DND-41 (cell line): ENCODE results near the gene PCA3.

Experiments
- ATAC-seq: fragments of 200-7000 bp; cut with Tn5 transposase; 3 replicates; pipeline ENCODE4 v1.9.1; 2021; ENCODE audit warnings: low read depth; ENCODE audit not compliant: insufficient read depth
- DNase-seq: peaks from one replicate; pipeline ENCODE4 v3.0.0-alpha.2; 2020
- H2AFZ ChIP-seq: 2 replicates; pipeline ENCODE4 v1.6.0; 2012; ENCODE audit warnings: low read depth, low read length
- H3K27ac ChIP-seq: 2 replicates; pipeline ENCODE4 v1.5.1; 2012; ENCODE audit warnings: low read length, inconsistent platforms
- H3K27me3 ChIP-seq: fragments of 200-600 bp; sonication (generic); 2 replicates; pipeline ENCODE4 v1.6.0; 2012; ENCODE audit warnings: low read length, mild to moderate bottlenecking, inconsistent platforms; ENCODE audit not compliant: insufficient read depth, poor library complexity
- H3K36me3 ChIP-seq: 2 replicates; pipeline ENCODE4 v1.5.1; 2012; ENCODE audit warnings: low read length, inconsistent platforms; ENCODE audit not compliant: insufficient read depth
- H3K4me1 ChIP-seq: 2 replicates; pipeline ENCODE4 v1.5.1; 2012; ENCODE audit warnings: mild to moderate bottlenecking, low read length; ENCODE audit not compliant: insufficient read depth
- H3K4me2 ChIP-seq: 2 replicates; pipeline ENCODE4 v1.6.0; 2012; ENCODE audit warnings: mild to moderate bottlenecking, moderate library complexity, low read length, inconsistent platforms; ENCODE audit not compliant: insufficient read depth
- H3K4me3 ChIP-seq, 2 experiments: fragments of 200-600 bp in 1 of 2; shearing (Covaris generic) in 1 of 2; 2 replicates each; pipeline ENCODE4 v1.5.1; 2012 to 2016; ENCODE audit warnings: inconsistent platforms in 2 of 2, low read length in 2 of 2, mild to moderate bottlenecking in 2 of 2, low read depth in 1 of 2, moderate library complexity in 1 of 2
- H3K79me2 ChIP-seq: 2 replicates; pipeline ENCODE4 v1.6.0; 2012; ENCODE audit warnings: low read length, inconsistent platforms; ENCODE audit not compliant: insufficient read depth
- H3K9ac ChIP-seq: 2 replicates; pipeline ENCODE4 v1.6.0; 2012; ENCODE audit warnings: low read depth, mild to moderate bottlenecking, inconsistent platforms, low read length, moderate library complexity
- H3K9me3 ChIP-seq: 2 replicates; pipeline ENCODE4 v1.5.1; 2012; ENCODE audit warnings: low read length, moderate library complexity, mild to moderate bottlenecking, inconsistent platforms; ENCODE audit not compliant: insufficient read depth, severe bottlenecking
- H4K20me1 ChIP-seq: 2 replicates; pipeline ENCODE4 v1.6.0; 2012; ENCODE audit warnings: low read length; ENCODE audit not compliant: insufficient read depth
- EZH2 ChIP-seq: IDR thresholded peaks from 3 replicates; pipeline ENCODE4 v1.6.1; 2012; ENCODE audit warnings: borderline replicate concordance, low read depth, mild to moderate bottlenecking, moderate library complexity, low read length, inconsistent platforms; ENCODE audit not compliant: severe bottlenecking
- TF ChIP-seq, protein P1 (sequence below): IDR thresholded peaks from 2 replicates; pipeline ENCODE4 v1.5.1; 2012; ENCODE audit warnings: borderline replicate concordance, low read length, moderate library complexity, mild to moderate bottlenecking; ENCODE audit not compliant: poor library complexity, severe bottlenecking; ENCODE audit errors: extremely low read depth

PCA3 gene

DNA sequence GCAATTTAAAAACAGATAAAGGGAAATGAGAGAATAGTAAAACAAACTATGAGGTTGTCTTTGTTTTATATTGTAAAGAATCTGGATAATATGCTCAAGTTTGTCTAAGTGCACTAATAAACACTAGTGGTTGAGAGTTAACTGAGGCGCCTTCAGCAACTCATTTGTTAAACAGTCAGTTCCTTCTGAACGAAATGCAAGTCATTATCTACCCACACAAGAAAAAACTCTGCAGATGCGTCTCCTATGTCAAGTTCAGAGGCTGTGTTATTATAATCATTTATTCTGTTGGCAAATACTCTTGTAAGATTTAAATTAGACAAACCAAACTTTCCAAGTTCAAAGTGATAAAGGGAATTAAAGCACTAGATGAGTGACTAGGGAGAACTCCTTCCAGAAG lies 20.3 kb upstream of the PCA3 start:
- Histone ChIP-seq H3K9me3 (no peaks in the 10 kb centered on the region), H3K4me3 (no peak overlapping the region), H3K9ac (no peak overlapping the region), H3K36me3 (no peaks in the 10 kb centered on the region), H3K4me2 (no peak overlapping the region), H3K79me2 (no peaks in the 10 kb centered on the region), H4K20me1 (no peaks in the 10 kb centered on the region), H3K27me3 (no peaks in the 10 kb centered on the region), H3K4me1 (no peaks in the 10 kb centered on the region), H2AFZ (no peak overlapping the region), H3K27ac (no peak overlapping the region)
- no peak for TF ChIP-seq EZH2
- TF ChIP-seq, protein P1, sequence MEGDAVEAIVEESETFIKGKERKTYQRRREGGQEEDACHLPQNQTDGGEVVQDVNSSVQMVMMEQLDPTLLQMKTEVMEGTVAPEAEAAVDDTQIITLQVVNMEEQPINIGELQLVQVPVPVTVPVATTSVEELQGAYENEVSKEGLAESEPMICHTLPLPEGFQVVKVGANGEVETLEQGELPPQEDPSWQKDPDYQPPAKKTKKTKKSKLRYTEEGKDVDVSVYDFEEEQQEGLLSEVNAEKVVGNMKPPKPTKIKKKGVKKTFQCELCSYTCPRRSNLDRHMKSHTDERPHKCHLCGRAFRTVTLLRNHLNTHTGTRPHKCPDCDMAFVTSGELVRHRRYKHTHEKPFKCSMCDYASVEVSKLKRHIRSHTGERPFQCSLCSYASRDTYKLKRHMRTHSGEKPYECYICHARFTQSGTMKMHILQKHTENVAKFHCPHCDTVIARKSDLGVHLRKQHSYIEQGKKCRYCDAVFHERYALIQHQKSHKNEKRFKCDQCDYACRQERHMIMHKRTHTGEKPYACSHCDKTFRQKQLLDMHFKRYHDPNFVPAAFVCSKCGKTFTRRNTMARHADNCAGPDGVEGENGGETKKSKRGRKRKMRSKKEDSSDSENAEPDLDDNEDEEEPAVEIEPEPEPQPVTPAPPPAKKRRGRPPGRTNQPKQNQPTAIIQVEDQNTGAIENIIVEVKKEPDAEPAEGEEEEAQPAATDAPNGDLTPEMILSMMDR = no peak
- no peak for DNase-seq
- no peak for ATAC-seq

DNA sequence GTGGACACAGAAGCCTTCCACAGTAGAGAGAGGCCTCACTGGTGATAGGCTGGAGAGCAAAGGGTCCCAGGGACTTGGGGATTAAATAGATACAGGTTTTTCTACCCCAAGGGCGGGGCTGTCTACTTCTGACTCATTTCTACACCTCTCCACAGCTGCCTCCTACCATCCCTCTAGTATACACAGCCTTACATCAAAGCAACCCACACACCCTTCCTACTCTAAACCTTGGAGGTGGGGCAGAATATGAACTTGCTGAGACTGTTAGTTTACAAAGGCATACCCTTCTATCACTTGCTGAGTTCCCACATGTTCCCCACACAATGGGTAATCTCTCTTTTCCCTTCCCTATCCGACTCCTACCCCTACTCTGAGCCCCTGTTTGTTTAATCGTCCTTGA lies 19.9 kb upstream of the PCA3 start:
- Histone ChIP-seq H3K27me3 (no peaks in the 10 kb centered on the region), H3K4me2 (no peak overlapping the region), H2AFZ (no peak overlapping the region), H3K9me3 (no peaks in the 10 kb centered on the region), H3K79me2 (no peaks in the 10 kb centered on the region), H3K4me1 (no peaks in the 10 kb centered on the region), H3K27ac (no peak overlapping the region), H3K4me3 (no peak overlapping the region), H4K20me1 (no peaks in the 10 kb centered on the region), H3K9ac (no peak overlapping the region), H3K36me3 (no peaks in the 10 kb centered on the region)
- TF ChIP-seq, protein P1 = no peak
- no peak for TF ChIP-seq EZH2
- DNase-seq (no peak), ATAC-seq (no peak)

DNA sequence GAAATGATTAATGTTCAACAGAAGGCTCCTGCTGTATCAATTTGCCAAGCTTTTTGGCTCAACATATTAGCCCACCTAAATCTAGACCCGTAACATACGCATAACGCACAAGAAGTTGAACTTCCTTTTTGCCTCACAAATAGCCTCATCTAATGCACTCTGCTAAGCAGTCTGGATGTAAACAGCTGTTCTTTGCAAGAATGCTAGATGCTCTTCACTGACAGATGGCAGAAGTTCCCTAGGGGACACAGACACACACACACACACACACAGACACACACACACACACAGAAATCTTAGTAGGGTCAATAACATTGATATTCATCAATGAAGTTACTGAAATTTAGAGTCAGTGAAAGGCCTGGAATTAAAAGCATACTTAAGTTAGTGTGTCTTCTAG lies 13.2 kb upstream of the PCA3 start:
- Histone ChIP-seq H3K27ac (no peak overlapping the region), H3K79me2 (no peaks in the 10 kb centered on the region), H3K4me2 (no peak overlapping the region), H3K4me1 (no peaks in the 10 kb centered on the region), H2AFZ (no peak overlapping the region), H3K27me3 (no peaks in the 10 kb centered on the region), H3K9me3 (no peaks in the 10 kb centered on the region), H3K9ac (no peak overlapping the region), H4K20me1 (no peaks in the 10 kb centered on the region), H3K4me3 (no peak overlapping the region), H3K36me3 (no peaks in the 10 kb centered on the region)
- ATAC-seq (no peak), DNase-seq (no peak)
- no peak for TF ChIP-seq EZH2
- TF ChIP-seq, protein P1 = no peak

DNA sequence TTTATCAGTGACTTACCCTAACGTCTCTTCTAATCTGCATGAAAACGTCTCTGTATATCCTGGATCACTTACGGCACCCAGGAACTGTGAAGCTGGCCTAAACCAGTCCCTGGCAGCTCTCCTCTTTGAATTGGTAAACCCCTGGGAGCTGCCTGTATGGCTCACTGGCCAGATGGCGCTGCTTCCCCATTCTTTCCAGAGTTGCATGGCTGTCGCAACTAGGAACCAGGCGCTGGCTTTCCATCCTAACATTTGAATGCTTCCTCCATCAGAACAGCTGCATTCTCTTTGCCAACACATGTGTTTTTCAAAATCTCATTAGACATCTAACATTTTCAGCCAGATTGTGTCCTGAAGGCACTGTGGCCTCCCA lies 8.0 kb upstream of the PCA3 start:
- ATAC-seq (no peak), DNase-seq (no peak)
- Histone ChIP-seq H3K4me3 (no peak overlapping the region), H3K9me3 (no peaks in the 10 kb centered on the region), H3K79me2 (no peaks in the 10 kb centered on the region), H3K4me1 (no peaks in the 10 kb centered on the region), H3K9ac (no peak overlapping the region), H3K36me3 (no peaks in the 10 kb centered on the region), H3K4me2 (no peak overlapping the region), H3K27me3 (no peaks in the 10 kb centered on the region), H3K27ac (no peak overlapping the region), H4K20me1 (no peaks in the 10 kb centered on the region), H2AFZ (no peak overlapping the region)
- TF ChIP-seq, protein P1 = no peak
- no peak for TF ChIP-seq EZH2
